ENCODE data around the gene NATD1. TPM values are rescaled to one million over a fixed set of nuclear protein-coding genes. Genes with fewer than 3 reads are reported as not detected.
A peak's percentile ranks its signal among the peaks of the same experiment; 100 is the strongest.

Gene NATD1
- total RNA-seq, 4 donors from 2014 or later = 8.9 to 22.2 (median 15.4) TPM

DNA sequence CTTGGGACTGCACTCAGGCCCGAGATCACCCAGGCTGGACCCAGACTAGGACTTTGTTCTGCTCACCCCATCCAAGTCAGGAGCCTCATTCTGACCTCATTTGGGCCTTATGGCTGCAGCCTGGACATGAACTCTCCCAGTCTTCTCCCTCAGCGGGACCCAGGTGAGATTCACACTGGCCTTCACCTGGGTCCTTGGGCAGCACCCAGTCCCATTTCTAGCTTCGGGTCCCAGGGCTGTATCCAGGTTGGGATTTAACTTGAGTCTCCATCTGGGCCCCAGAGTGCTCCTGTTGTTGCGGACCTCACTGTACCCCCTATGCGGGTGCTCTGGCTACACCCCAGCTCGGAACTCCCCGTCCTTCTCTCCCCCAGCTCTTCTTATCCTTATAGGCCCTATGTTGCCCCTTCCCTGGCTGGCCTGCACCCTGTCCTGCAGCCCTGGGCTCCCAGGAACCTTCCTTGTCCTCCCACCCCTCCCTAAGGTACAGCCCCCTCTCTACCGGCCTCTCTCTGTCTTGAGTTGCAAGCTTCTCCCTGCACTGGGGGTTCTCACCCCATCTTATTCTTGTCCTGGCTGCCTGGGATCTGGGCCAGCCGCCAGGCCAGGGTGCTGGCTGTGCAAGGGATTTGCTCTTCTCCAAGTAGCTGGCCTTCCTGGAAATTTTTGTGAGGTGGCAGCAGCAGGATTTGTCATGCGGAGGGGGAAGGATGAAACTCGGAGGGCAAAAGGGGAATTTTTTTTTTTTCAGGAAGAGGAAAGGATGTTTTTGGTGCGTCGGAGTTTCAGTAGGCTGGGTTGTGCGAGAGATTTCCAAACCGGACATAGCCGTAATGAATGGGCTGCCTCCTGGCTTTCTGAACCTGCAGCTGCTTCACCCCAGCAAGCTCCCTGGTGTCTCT is 32.2 kb upstream of the NATD1 start:
- Histone ChIP-seq H3K27ac (peak overlapping the region; percentile 90 to 97 (median 96)), H3K9me3 (no peaks in the 10 kb centered on the region), H3K36me3 (no peaks in the 10 kb centered on the region), H3K4me3 (peak overlapping the region; percentile 90 to 96), H3K27me3 (no peaks in the 10 kb centered on the region), H3K4me1 (peaks cover 9 to 84% (median 45%) of the 10 kb centered on the region in 3 donors)
- 0 to 1% methylated on average over 10 to 12 of the region's 16 CpGs for WGBS, 2 donors (ENCODE audit: low coverage in 1 of 2)
- no peak for ATAC-seq
- TF ChIP-seq, protein P1, sequence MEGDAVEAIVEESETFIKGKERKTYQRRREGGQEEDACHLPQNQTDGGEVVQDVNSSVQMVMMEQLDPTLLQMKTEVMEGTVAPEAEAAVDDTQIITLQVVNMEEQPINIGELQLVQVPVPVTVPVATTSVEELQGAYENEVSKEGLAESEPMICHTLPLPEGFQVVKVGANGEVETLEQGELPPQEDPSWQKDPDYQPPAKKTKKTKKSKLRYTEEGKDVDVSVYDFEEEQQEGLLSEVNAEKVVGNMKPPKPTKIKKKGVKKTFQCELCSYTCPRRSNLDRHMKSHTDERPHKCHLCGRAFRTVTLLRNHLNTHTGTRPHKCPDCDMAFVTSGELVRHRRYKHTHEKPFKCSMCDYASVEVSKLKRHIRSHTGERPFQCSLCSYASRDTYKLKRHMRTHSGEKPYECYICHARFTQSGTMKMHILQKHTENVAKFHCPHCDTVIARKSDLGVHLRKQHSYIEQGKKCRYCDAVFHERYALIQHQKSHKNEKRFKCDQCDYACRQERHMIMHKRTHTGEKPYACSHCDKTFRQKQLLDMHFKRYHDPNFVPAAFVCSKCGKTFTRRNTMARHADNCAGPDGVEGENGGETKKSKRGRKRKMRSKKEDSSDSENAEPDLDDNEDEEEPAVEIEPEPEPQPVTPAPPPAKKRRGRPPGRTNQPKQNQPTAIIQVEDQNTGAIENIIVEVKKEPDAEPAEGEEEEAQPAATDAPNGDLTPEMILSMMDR (IDR thresholded peaks at IDR 0.05) = peak in 1 of 4 experiments; percentile 34
- TF ChIP-seq EP300 (IDR thresholded peaks at IDR 0.05) = no peak
- TF ChIP-seq POLR2AphosphoS5 (IDR thresholded peaks at IDR 0.05) = peak; percentile 53

DNA sequence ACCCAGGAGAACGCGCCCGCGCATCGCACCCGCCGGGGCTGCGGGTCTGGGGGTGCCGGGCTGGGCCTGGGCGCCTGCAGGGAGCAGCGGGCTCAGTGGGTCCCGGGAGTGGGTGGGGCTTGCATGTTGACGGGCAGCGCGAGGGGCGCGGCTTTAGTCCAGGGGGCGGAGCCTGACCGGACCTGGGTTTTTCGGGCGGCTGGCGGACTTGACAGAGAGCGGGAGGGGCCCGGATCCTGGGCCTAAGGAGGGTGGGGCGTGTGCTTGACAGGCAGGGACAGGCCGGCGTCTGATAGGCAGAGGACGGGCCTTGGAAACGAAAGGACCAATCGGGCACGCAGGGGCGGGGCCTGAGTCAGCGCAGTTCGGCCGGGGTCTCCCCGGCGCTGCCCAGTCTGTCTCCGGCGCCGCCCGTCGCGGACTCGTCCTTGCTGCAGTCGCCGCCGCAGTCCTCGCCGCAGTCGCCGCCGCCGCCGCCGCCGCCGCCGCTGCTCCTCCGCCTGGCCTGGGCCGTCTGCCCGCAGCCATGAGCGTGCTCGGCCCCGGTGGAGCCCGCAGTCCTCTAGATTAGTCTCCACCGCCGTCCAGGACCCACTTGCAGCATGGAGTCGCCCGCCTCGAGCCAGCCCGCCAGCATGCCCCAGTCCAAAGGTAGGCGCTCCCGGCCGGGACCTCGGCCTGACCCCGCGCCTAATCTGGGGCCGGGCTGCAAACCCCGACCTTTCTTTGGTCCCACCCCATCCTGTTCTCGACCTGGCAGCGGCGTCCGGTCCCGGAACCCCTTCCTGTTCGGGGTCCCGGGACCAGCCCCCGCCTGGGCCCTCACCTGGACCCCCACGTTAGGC is 31.3 kb upstream of the NATD1 start, which contains the start of gene MAP2K3:
MAP2K3 (plus strand) TSS at position 393 of the 845 bp plus-strand sequence; CDS start at position 603, 210 bp downstream.
- Histone ChIP-seq H3K4me3 (peak within 1 kb of the TSS; percentile 90 to 96), H3K27ac (peak within 1 kb of the TSS; percentile 90 to 97 (median 96)), H3K27me3 (no peaks in the 10 kb centered on the region), H3K4me1 (peaks cover 9 to 84% (median 36%) of the 10 kb centered on the region in 3 donors), H3K9me3 (no peaks in the 10 kb centered on the region), H3K36me3 (no peaks in the 10 kb centered on the region)
- WGBS, 2 donors (ENCODE audit: low coverage in 1 of 2) = 0% methylated on average over 9 of the region's 88 CpGs; no CpG with 5 or more reads in 1 of the 2 donors
- peak; percentile 88 for ATAC-seq
- peak; percentile 96 for TF ChIP-seq POLR2AphosphoS5 (IDR thresholded peaks at IDR 0.05)
- TF ChIP-seq EP300 (IDR thresholded peaks at IDR 0.05) = no peak
- peak; percentile 96 to 98 for TF ChIP-seq POLR2A (IDR thresholded peaks at IDR 0.05)
- TF ChIP-seq, protein P1 (IDR thresholded peaks at IDR 0.05) = peak in 1 of 4 experiments; percentile 7

DNA sequence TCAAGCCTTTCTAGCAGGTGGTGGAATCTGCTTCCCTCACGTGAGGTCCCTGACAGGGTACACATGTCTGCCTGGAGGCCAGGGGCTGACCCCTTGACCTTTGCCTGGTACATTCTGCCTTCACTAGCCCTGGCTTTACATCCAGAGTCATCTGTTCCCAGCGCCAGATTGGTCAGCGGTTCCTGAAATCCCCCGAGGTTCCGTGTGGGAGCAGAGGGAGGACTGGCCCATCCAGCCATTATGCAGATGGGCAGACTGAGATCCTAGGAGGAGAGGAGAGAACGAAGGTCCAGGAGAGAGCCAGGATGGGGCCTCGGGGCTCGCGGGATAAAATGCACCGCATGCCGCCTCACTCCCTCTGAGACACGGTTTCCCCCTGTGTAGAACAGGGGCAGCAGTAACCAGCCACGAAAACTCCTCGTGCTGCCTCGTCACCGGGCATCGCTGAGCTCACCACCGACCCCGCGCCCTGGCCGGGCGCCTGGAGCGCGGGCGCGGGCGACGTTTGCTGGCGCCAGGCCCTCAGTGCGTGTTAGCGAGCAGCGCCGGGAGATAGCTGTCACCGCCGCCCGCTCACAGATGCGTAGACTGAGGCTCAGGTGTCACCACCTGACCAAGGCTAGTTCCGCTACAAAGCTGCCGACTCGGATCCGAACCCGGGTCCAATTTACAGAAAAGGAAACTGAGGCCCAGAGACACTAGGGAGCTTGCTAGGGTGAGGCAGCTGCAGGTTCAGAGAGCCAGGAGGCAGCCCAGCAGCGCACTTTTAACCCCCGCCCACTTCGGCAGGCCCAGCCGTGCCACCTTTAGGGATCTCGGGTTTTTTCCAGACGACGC is 30.5 kb upstream of the NATD1 start:
- Histone ChIP-seq H3K4me3 (peak overlapping the region; percentile 90 to 96), H3K4me1 (peaks cover 9 to 84% (median 28%) of the 10 kb centered on the region in 3 donors), H3K9me3 (no peaks in the 10 kb centered on the region), H3K27ac (peak overlapping the region; percentile 43 to 97 (median 96)), H3K36me3 (no peaks in the 10 kb centered on the region), H3K27me3 (no peaks in the 10 kb centered on the region)
- WGBS, 2 donors (ENCODE audit: low coverage in 1 of 2) = 11% methylated on average over 17 of the region's 49 CpGs; no CpG with 5 or more reads in 1 of the 2 donors
- no peak for TF ChIP-seq POLR2A (IDR thresholded peaks at IDR 0.05)
- TF ChIP-seq POLR2AphosphoS5 (IDR thresholded peaks at IDR 0.05) = no peak
- no peak for TF ChIP-seq EP300 (IDR thresholded peaks at IDR 0.05)
- TF ChIP-seq, protein P1 (IDR thresholded peaks at IDR 0.05) = no peak
- peak; percentile 0 for ATAC-seq

DNA sequence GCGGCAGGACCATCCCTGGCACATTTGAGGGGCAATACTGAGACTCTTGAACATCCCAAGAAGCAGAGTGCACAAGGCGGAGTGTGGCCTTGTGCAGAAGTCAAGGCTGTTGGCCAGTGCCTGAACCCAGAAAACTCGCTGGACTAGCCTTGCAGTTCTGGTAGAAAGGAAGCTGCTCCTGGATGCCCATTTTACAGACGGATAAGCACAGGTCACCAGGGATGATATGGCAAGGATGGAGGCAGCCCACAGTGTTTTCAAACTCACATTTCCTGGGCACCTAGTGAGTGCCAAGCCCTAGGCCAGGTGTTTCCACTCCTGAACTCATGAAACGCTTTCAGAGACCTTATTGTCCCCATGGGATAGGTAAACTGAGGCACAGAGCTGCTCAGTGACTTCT is 29.6 kb upstream of the NATD1 start:
- Histone ChIP-seq H3K4me3 (no peak overlapping the region), H3K9me3 (no peaks in the 10 kb centered on the region), H3K36me3 (no peaks in the 10 kb centered on the region), H3K27me3 (no peaks in the 10 kb centered on the region), H3K27ac (peak overlapping the region; percentile 43 to 97 (median 96)), H3K4me1 (peaks cover 9 to 82% (median 21%) of the 10 kb centered on the region in 3 donors)
- 72 to 94% methylated on average over 3 to 5 of the region's 5 CpGs for WGBS, 2 donors (ENCODE audit: low coverage in 1 of 2)
- ATAC-seq = no peak
- TF ChIP-seq, protein P1 (IDR thresholded peaks at IDR 0.05) = no peak
- no peak for TF ChIP-seq POLR2A (IDR thresholded peaks at IDR 0.05)
- no peak for TF ChIP-seq EP300 (IDR thresholded peaks at IDR 0.05)
- TF ChIP-seq POLR2AphosphoS5 (IDR thresholded peaks at IDR 0.05) = no peak
